WTC11 (cell line): ENCODE data around the gene CIB2. TPM values are rescaled to one million over a fixed set of nuclear protein-coding genes. Genes with fewer than 3 reads are reported as not detected.

Source experiments
- ATAC-seq: fragments of 200-7000 bp; cut with Tn5 transposase; 2 replicates; pipeline ENCODE4 v1.10.0; 2021; ENCODE audit warnings: mild to moderate bottlenecking, moderate library complexity
- CTCF ChIA-PET: fragments of 300-600 bp; sonication (Branson Sonifier 250); formaldehyde crosslinking; loops from one replicate; lab custom pipeline; 2021; ENCODE audit warnings: antibody characterized with exemption; lab: Charles Lee
- POLR2A ChIA-PET: fragments of 350-600 bp; sonication (Branson Sonifier 250); formaldehyde crosslinking; loops from one replicate; lab custom pipeline; 2021; ENCODE audit warnings: antibody characterized with exemption; lab: Charles Lee
- DNase-seq: peaks from one replicate; pipeline ENCODE4 v3.0.0; 2021; ENCODE audit warnings: low spot score
- H3K27ac Mint-ChIP-seq: 2 replicates; pipeline ENCODE4 v1.8.0; 2021; ENCODE audit warnings: mixed read lengths
- H3K27me3 Mint-ChIP-seq: 2 replicates; pipeline ENCODE4 v1.8.0; 2021; ENCODE audit warnings: low read depth, mild to moderate bottlenecking, moderate library complexity, mixed read lengths
- H3K36me3 Mint-ChIP-seq: 2 replicates; pipeline ENCODE4 v1.8.0; 2021; ENCODE audit warnings: mixed read lengths
- H3K4me1 Mint-ChIP-seq: 2 replicates; pipeline ENCODE4 v1.8.0; 2022; ENCODE audit warnings: mixed read lengths
- H3K4me3 Mint-ChIP-seq: 2 replicates; pipeline ENCODE4 v1.8.0; 2021; ENCODE audit warnings: mild to moderate bottlenecking, moderate library complexity, mixed read lengths
- H3K9me3 Mint-ChIP-seq: 2 replicates; pipeline ENCODE4 v1.8.0; 2021; ENCODE audit warnings: mixed read lengths
- CREM ChIP-seq: sonication (generic); formaldehyde crosslinking; IDR thresholded peaks from 2 replicates; pipeline ENCODE4 v1.8.1; 2022; ENCODE audit warnings: mild to moderate bottlenecking, missing genetic modification reagents, moderate library complexity
- ELF4 ChIP-seq: sonication (generic); formaldehyde crosslinking; IDR thresholded peaks from 2 replicates; pipeline ENCODE4 v1.8.1; 2022; ENCODE audit warnings: low read depth, mild to moderate bottlenecking, moderate library complexity, missing genetic modification reagents
- ESRRA ChIP-seq: sonication (generic); formaldehyde crosslinking; IDR thresholded peaks from 2 replicates; pipeline ENCODE4 v1.8.1; 2022; ENCODE audit warnings: mild to moderate bottlenecking, missing genetic modification reagents, borderline replicate concordance
- FOXK1 ChIP-seq: sonication (generic); formaldehyde crosslinking; IDR thresholded peaks from 2 replicates; pipeline ENCODE4 v1.8.0; 2022; ENCODE audit warnings: mild to moderate bottlenecking, moderate library complexity, missing genetic modification reagents
- GTF2I ChIP-seq: fragments of 250-450 bp; sonication (Bioruptor Pico); conservative IDR thresholded peaks from 2 replicates; pipeline ENCODE4 v1.4.0; 2021; ENCODE audit warnings: mild to moderate bottlenecking
- NFE2L1 ChIP-seq: sonication (generic); formaldehyde crosslinking; IDR thresholded peaks from 2 replicates; pipeline ENCODE4 v1.8.1; 2023; ENCODE audit warnings: missing genetic modification reagents
- NFYB ChIP-seq: sonication (generic); formaldehyde crosslinking; conservative IDR thresholded peaks from 2 replicates; pipeline ENCODE4 v1.8.0; 2022; ENCODE audit warnings: low read depth, missing genetic modification reagents
- NR2C2 ChIP-seq: sonication (generic); formaldehyde crosslinking; IDR thresholded peaks from 2 replicates; pipeline ENCODE4 v1.8.0; 2022; ENCODE audit warnings: mild to moderate bottlenecking, missing genetic modification reagents
- NR3C1 ChIP-seq: sonication (generic); formaldehyde crosslinking; conservative IDR thresholded peaks from 2 replicates; pipeline ENCODE4 v1.8.1; 2023; ENCODE audit warnings: low read depth, mild to moderate bottlenecking, missing genetic modification reagents
- SMAD4 ChIP-seq: sonication (generic); formaldehyde crosslinking; IDR thresholded peaks from 2 replicates; pipeline ENCODE4 v1.8.0; 2022; ENCODE audit warnings: mild to moderate bottlenecking, missing genetic modification reagents
- SOX15 ChIP-seq: fragments of 250-450 bp; sonication (Bioruptor Pico); IDR thresholded peaks from 2 replicates; pipeline ENCODE4 v1.9.0; 2021; ENCODE audit warnings: mild to moderate bottlenecking
- TCF7 ChIP-seq: sonication (generic); formaldehyde crosslinking; IDR thresholded peaks from 2 replicates; pipeline ENCODE4 v1.8.0; 2022; ENCODE audit warnings: mild to moderate bottlenecking, low read depth, missing genetic modification reagents, moderate library complexity
- ZBTB21 ChIP-seq: sonication (generic); formaldehyde crosslinking; IDR thresholded peaks from 2 replicates; pipeline ENCODE4 v1.8.1; 2023; ENCODE audit warnings: mild to moderate bottlenecking, missing genetic modification reagents, borderline replicate concordance
- ZNF121 ChIP-seq: sonication (generic); formaldehyde crosslinking; IDR thresholded peaks from 2 replicates; pipeline ENCODE4 v1.8.0; 2023; ENCODE audit warnings: missing genetic modification reagents
- total RNA-seq: library from RNA; stranded (reverse); gene quantifications from 3 replicates; pipeline ENCODE4 v1.2.3, GENCODE V29; 2021
- TF ChIP-seq, protein P1 (sequence below): sonication (generic); formaldehyde crosslinking; IDR thresholded peaks from 2 replicates; pipeline ENCODE4 v1.8.1; 2023; ENCODE audit warnings: mild to moderate bottlenecking, missing genetic modification reagents, moderate library complexity
- TF ChIP-seq, protein P2 (sequence below): sonication (generic); formaldehyde crosslinking; IDR thresholded peaks from 2 replicates; pipeline ENCODE4 v1.8.1; 2023; ENCODE audit warnings: mild to moderate bottlenecking, moderate library complexity, missing genetic modification reagents
- TF ChIP-seq, protein P3 (sequence below): sonication (generic); formaldehyde crosslinking; IDR thresholded peaks from 2 replicates; pipeline ENCODE4 v1.8.0; 2023; ENCODE audit warnings: missing genetic modification reagents, mild to moderate bottlenecking, borderline replicate concordance
- TF ChIP-seq, protein P4 (sequence below): sonication (generic); formaldehyde crosslinking; conservative IDR thresholded peaks from 2 replicates; pipeline ENCODE4 v1.8.1; 2022; ENCODE audit warnings: mild to moderate bottlenecking, missing genetic modification reagents
- TF ChIP-seq, protein P5 (sequence below): sonication (generic); formaldehyde crosslinking; IDR thresholded peaks from 2 replicates; pipeline ENCODE4 v1.8.1; 2022; ENCODE audit warnings: mild to moderate bottlenecking, moderate library complexity, missing genetic modification reagents
- TF ChIP-seq, protein P6 (sequence below): fragments of 250-450 bp; sonication (Bioruptor Pico); IDR thresholded peaks from 2 replicates; pipeline ENCODE4 v1.9.0; 2021; ENCODE audit warnings: moderate library complexity, mild to moderate bottlenecking, inconsistent platforms, borderline replicate concordance
- TF ChIP-seq, protein P7 (sequence below): sonication (generic); formaldehyde crosslinking; IDR thresholded peaks from 2 replicates; pipeline ENCODE4 v1.8.1; 2022; ENCODE audit warnings: low read depth, mild to moderate bottlenecking, moderate library complexity, missing genetic modification reagents, borderline replicate concordance
- TF ChIP-seq, protein P8 (sequence below): sonication (generic); formaldehyde crosslinking; IDR thresholded peaks from 2 replicates; pipeline ENCODE4 v1.8.0; 2023; ENCODE audit warnings: mild to moderate bottlenecking, missing genetic modification reagents

CIB2 gene
- total RNA-seq, 1 experiment from 2014 or later = 45.2 TPM

DNA sequence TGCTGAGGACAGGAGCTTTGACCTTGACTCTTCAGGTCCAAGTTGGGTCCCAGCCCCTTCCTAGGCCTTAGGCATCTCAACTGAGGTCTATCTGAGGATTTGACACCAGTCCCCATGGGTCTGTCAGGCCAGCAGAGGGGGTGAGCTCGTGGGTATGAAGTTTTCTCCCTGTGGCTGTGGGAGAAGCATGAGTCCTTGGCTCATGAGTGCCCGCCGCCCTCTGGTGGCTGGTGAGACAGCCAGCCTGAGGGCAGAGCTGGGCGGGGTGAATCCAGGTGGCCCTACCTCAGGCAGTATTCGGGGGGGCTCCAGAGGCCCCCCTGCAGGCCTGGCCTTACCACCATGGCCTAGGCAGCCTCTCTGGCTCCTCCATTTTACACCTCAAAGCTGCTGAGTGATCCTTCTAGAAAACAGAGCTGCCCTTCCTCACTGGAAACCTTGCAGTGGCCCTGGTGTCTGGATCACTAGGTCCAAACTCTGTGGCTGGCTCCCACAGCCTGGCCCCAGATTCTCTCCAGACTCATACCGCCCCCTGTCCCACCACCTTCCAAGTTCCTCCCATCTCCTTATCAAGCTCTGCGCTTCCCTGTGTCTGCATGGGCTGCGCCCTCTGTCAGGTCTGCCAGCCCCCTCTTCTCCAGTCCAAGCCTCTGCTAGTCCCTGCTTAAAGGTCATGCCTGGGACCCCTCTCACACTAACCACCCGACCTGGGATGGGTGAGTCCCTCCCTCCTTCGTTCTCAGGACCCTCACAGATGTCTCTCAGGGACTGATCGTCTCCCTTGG, 22.8 kb downstream of the CIB2 start (continued):
- no peak for TF ChIP-seq FOXK1
- TF ChIP-seq, protein P1, sequence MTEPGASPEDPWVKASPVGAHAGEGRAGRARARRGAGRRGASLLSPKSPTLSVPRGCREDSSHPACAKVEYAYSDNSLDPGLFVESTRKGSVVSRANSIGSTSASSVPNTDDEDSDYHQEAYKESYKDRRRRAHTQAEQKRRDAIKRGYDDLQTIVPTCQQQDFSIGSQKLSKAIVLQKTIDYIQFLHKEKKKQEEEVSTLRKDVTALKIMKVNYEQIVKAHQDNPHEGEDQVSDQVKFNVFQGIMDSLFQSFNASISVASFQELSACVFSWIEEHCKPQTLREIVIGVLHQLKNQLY (CRISPR knock-in tag) = no peak
- TF ChIP-seq SMAD4 (CRISPR knock-in tag) = no peak
- TF ChIP-seq ZNF121 = no peak; the same call in 1 of the 2 replicates
- no peak for TF ChIP-seq GTF2I (CRISPR knock-in tag)
- TF ChIP-seq, protein P2, sequence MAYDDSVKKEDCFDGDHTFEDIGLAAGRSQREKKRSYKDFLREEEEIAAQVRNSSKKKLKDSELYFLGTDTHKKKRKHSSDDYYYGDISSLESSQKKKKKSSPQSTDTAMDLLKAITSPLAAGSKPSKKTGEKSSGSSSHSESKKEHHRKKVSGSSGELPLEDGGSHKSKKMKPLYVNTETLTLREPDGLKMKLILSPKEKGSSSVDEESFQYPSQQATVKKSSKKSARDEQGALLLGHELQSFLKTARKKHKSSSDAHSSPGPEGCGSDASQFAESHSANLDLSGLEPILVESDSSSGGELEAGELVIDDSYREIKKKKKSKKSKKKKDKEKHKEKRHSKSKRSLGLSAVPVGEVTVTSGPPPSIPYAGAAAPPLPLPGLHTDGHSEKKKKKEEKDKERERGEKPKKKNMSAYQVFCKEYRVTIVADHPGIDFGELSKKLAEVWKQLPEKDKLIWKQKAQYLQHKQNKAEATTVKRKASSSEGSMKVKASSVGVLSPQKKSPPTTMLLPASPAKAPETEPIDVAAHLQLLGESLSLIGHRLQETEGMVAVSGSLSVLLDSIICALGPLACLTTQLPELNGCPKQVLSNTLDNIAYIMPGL (CRISPR knock-in tag) = 0 out of 2 replicates have a peak, but pooled peaks have one; percentile 49
- TF ChIP-seq NFYB (CRISPR knock-in tag) = no peak
- no peak for TF ChIP-seq ZBTB21 (CRISPR knock-in tag)
- TF ChIP-seq, protein P3, sequence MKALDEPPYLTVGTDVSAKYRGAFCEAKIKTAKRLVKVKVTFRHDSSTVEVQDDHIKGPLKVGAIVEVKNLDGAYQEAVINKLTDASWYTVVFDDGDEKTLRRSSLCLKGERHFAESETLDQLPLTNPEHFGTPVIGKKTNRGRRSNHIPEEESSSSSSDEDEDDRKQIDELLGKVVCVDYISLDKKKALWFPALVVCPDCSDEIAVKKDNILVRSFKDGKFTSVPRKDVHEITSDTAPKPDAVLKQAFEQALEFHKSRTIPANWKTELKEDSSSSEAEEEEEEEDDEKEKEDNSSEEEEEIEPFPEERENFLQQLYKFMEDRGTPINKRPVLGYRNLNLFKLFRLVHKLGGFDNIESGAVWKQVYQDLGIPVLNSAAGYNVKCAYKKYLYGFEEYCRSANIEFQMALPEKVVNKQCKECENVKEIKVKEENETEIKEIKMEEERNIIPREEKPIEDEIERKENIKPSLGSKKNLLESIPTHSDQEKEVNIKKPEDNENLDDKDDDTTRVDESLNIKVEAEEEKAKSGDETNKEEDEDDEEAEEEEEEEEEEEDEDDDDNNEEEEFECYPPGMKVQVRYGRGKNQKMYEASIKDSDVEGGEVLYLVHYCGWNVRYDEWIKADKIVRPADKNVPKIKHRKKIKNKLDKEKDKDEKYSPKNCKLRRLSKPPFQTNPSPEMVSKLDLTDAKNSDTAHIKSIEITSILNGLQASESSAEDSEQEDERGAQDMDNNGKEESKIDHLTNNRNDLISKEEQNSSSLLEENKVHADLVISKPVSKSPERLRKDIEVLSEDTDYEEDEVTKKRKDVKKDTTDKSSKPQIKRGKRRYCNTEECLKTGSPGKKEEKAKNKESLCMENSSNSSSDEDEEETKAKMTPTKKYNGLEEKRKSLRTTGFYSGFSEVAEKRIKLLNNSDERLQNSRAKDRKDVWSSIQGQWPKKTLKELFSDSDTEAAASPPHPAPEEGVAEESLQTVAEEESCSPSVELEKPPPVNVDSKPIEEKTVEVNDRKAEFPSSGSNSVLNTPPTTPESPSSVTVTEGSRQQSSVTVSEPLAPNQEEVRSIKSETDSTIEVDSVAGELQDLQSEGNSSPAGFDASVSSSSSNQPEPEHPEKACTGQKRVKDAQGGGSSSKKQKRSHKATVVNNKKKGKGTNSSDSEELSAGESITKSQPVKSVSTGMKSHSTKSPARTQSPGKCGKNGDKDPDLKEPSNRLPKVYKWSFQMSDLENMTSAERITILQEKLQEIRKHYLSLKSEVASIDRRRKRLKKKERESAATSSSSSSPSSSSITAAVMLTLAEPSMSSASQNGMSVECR (CRISPR knock-in tag) = no peak
- TF ChIP-seq, protein P4, sequence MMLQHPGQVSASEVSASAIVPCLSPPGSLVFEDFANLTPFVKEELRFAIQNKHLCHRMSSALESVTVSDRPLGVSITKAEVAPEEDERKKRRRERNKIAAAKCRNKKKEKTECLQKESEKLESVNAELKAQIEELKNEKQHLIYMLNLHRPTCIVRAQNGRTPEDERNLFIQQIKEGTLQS = no peak
- TF ChIP-seq, protein P5, sequence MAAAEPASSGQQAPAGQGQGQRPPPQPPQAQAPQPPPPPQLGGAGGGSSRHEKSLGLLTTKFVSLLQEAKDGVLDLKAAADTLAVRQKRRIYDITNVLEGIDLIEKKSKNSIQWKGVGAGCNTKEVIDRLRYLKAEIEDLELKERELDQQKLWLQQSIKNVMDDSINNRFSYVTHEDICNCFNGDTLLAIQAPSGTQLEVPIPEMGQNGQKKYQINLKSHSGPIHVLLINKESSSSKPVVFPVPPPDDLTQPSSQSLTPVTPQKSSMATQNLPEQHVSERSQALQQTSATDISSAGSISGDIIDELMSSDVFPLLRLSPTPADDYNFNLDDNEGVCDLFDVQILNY (CRISPR knock-in tag) = no peak
- TF ChIP-seq NR2C2 (CRISPR knock-in tag) = no peak
- TF ChIP-seq CREM = no peak
- TF ChIP-seq, all 79 proteins: peak for 2

DNA sequence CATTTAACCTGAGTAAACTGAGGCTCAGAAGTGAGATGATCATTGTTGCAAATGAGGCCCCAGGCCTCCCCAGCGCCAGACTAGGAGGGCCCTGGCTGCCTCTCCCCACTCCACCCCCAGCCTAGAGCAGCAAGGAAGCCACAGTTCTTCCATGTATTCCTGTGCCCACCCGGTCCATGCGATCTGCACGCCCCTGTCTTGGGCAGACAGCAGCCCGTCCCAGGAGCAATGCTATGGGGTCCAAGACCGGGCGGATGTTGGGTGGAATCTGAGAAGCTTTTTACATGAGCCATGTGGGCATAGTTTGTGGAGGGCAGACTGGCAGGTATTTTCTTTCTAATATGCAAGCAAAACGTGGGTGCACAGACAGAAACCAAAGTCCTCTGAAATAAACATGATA, 23.8 kb downstream of the CIB2 start:
- peaks cover 9% of the 10 kb centered on the region; the same call in 1 of the 2 replicates for H3K36me3 Mint-ChIP-seq
- H3K9me3 Mint-ChIP-seq = no peaks in the 10 kb centered on the region
- no peak for ATAC-seq
- TF ChIP-seq, protein P6, sequence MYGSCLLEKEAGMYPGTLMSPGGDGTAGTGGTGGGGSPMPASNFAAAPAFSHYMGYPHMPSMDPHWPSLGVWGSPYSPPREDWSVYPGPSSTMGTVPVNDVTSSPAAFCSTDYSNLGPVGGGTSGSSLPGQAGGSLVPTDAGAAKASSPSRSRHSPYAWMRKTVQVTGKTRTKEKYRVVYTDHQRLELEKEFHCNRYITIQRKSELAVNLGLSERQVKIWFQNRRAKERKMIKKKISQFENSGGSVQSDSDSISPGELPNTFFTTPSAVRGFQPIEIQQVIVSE = no peak
- TF ChIP-seq ESRRA (no peak), NR3C1 (CRISPR knock-in tag) (no peak), SOX15 (no peak), TCF7 (CRISPR knock-in tag) (no peak), NFE2L1 (CRISPR knock-in tag) (no peak), FOXK1 (no peak), ELF4 (CRISPR knock-in tag) (no peak), GTF2I (CRISPR knock-in tag) (no peak)
- TF ChIP-seq, protein P7, sequence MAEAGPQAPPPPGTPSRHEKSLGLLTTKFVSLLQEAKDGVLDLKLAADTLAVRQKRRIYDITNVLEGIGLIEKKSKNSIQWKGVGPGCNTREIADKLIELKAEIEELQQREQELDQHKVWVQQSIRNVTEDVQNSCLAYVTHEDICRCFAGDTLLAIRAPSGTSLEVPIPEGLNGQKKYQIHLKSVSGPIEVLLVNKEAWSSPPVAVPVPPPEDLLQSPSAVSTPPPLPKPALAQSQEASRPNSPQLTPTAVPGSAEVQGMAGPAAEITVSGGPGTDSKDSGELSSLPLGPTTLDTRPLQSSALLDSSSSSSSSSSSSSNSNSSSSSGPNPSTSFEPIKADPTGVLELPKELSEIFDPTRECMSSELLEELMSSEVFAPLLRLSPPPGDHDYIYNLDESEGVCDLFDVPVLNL (CRISPR knock-in tag) = no peak
- TF ChIP-seq, protein P8, sequence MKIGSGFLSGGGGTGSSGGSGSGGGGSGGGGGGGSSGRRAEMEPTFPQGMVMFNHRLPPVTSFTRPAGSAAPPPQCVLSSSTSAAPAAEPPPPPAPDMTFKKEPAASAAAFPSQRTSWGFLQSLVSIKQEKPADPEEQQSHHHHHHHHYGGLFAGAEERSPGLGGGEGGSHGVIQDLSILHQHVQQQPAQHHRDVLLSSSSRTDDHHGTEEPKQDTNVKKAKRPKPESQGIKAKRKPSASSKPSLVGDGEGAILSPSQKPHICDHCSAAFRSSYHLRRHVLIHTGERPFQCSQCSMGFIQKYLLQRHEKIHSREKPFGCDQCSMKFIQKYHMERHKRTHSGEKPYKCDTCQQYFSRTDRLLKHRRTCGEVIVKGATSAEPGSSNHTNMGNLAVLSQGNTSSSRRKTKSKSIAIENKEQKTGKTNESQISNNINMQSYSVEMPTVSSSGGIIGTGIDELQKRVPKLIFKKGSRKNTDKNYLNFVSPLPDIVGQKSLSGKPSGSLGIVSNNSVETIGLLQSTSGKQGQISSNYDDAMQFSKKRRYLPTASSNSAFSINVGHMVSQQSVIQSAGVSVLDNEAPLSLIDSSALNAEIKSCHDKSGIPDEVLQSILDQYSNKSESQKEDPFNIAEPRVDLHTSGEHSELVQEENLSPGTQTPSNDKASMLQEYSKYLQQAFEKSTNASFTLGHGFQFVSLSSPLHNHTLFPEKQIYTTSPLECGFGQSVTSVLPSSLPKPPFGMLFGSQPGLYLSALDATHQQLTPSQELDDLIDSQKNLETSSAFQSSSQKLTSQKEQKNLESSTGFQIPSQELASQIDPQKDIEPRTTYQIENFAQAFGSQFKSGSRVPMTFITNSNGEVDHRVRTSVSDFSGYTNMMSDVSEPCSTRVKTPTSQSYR = no peak
- no peak overlapping the region for H3K27ac Mint-ChIP-seq
- H3K4me1 Mint-ChIP-seq = peaks cover 3% of the 10 kb centered on the region; the same call in 1 of the 2 replicates
- CTCF ChIA-PET = interaction anchor here (0.7 to 4.5 kb wide), 33 partner anchors 10 to 203 kb away, joined by 3 to 91 read pairs (median 10); partner anchors contain the start of genes CIB2, IDH3A, SH2D7 and SKIC8
- POLR2A ChIA-PET = interaction anchor here (0.7 kb wide), 1 partner anchor 107 kb away, joined by 3 read pairs; no protein-coding TSS in a partner anchor
- H3K4me3 Mint-ChIP-seq = no peak overlapping the region
- H3K27me3 Mint-ChIP-seq = no peaks in the 10 kb centered on the region
- no peak for DNase-seq
